Left lung (tissue), 10 donors: Measurements from ENCODE around the gene EPDR1. TPM values are rescaled to one million over a fixed set of nuclear protein-coding genes. Genes with fewer than 3 reads are reported as not detected.
"Not testable (repeated sequence)": the region's sequence is repeated elsewhere in the genome, so short reads cannot be mapped to it uniquely, and the experiment has no call there.

Experiments
- ATAC-seq: fragments of 200-7000 bp; cut with Tn5 transposase; one replicate; pipeline ENCODE4 v1.9.1; 2020; ENCODE audit warnings: moderate library complexity
- DNase-seq, 4 donors: peaks; one replicate each; pipeline ENCODE4 v3.0.0-alpha.2; 2013 to 2020
- H3K27ac ChIP-seq, 2 donors: fragments of 200-600 bp; sonication (generic) in 1 of 2; one replicate each; pipeline versions ENCODE4 v1.5.0 to v1.8.0; 2020 to 2021
- H3K27me3 ChIP-seq, 2 donors: fragments of 200-600 bp; sonication (generic) in 1 of 2; one replicate each; pipeline versions ENCODE4 v1.5.0 to v1.8.0; 2020 to 2021
- H3K36me3 ChIP-seq, 2 donors: fragments of 200-600 bp; sonication (generic) in 1 of 2; one replicate each; pipeline versions ENCODE4 v1.5.0 to v1.8.0; 2020 to 2021
- H3K4me1 ChIP-seq, 2 donors: fragments of 200-600 bp; one replicate each; pipeline ENCODE4 v1.8.0; 2021
- H3K4me3 ChIP-seq, 2 donors: fragments of 200-600 bp; sonication (generic) in 1 of 2; one replicate each; pipeline versions ENCODE4 v1.5.0 to v1.8.0; 2020 to 2021; ENCODE audit warnings: mild to moderate bottlenecking in 1 of 2
- H3K9me3 ChIP-seq, 2 donors: fragments of 200-600 bp; sonication (generic) in 1 of 2; one replicate each; pipeline versions ENCODE4 v1.5.0 to v1.8.0; 2020 to 2021
- CTCF ChIP-seq, 2 donors: fragments of 200-600 bp; sonication (generic) in 1 of 2; IDR thresholded peaks; one replicate each; pipeline versions ENCODE4 v1.5.0 to v1.8.0; 2021; ENCODE audit warnings: antibody characterized with exemption in 2 of 2
- intact Hi-C, 2 donors: fragments of 100-400 bp; cut with DNase I; formaldehyde crosslinking; loops; one replicate each; pipeline versions ENCODE4 v1.11.2 to v1.14.2; 2022
- polyA plus RNA-seq, 6 donors: library from polyadenylated mRNA; unstranded; fragments of 120-200 nt; gene quantifications; one replicate each; pipeline ENCODE4 v1.2.1, GENCODE V29; 2013; ENCODE audit not compliant: insufficient read length in 6 of 6
- total RNA-seq, 2 donors: library from RNA; stranded (reverse); fragmentation: NEBNext Ultra II Directional; extraction: Animal tissue kit (Norgen Biotek cat#: 25700); gene quantifications; one replicate each; pipeline ENCODE4 v1.2.1, GENCODE V29; 2021
- donor health status: DM: no; HTN: yes; CAD: no.
- donor health status: DM: no; HTN: no; CAD: no.

EPDR1 gene
- total and polyA plus RNA-seq, 8 donors = 18.0 to 84.8 (median 21.6) TPM

- Histone ChIP-seq H3K4me3 (no peak overlapping the region), H3K36me3 (peaks cover 0 to 2% of the 10 kb centered on the region in 2 donors), H3K27me3 (no peaks in the 10 kb centered on the region), H3K9me3 (no peaks in the 10 kb centered on the region), H3K4me1 (peaks cover 0 to 5% of the 10 kb centered on the region in 2 donors), H3K27ac (no peak overlapping the region)
- no peak for TF ChIP-seq CTCF (IDR thresholded peaks at IDR 0.05)
- DNase-seq (no peak), ATAC-seq (no peak)
- intact Hi-C loops = no loop called here
These were observed 26.9 kb downstream of the EPDR1 start for GRCh38 chr7:37947138-37947940.

- Histone ChIP-seq H3K36me3 (peaks cover 0 to 7% of the 10 kb centered on the region in 2 donors), H3K4me3 (no peak overlapping the region), H3K27me3 (no peaks in the 10 kb centered on the region), H3K4me1 (peaks cover 0 to 2% of the 10 kb centered on the region in 2 donors), H3K9me3 (no peaks in the 10 kb centered on the region), H3K27ac (no peak overlapping the region)
- intact Hi-C loops = no loop called here
- TF ChIP-seq CTCF (IDR thresholded peaks at IDR 0.05) = no peak
- ATAC-seq (no peak), DNase-seq (no peak)
These were observed 27.4 kb downstream of the EPDR1 start for GRCh38 chr7:37947941-37948210.

- no peak for DNase-seq
- ATAC-seq = no peak
- intact Hi-C loops = no loop called here
These were observed 31.8 kb downstream of the EPDR1 start for GRCh38 chr7:37952240-37952639.

GRCh38 chr7:37954217-37954616 lies 33.8 kb downstream of the EPDR1 start:
- intact Hi-C loops, H3K27ac ChIP-seq, ATAC-seq, H3K27me3 ChIP-seq, H3K9me3 ChIP-seq, H3K36me3 ChIP-seq, H3K4me1 ChIP-seq, DNase-seq, H3K4me3 ChIP-seq: not testable (repeated sequence)

More at GRCh38 chr7:37952240-37952639, 31.8 kb downstream of the EPDR1 start:
- TF ChIP-seq CTCF (IDR thresholded peaks at IDR 0.05) = no peak
- H3K27me3 ChIP-seq = no peaks in the 10 kb centered on the region
- H3K4me1 ChIP-seq = no peaks in the 10 kb centered on the region
- no peaks in the 10 kb centered on the region for H3K9me3 ChIP-seq
- no peak overlapping the region for H3K4me3 ChIP-seq
- H3K36me3 ChIP-seq = peaks cover 0 to 7% of the 10 kb centered on the region in 2 donors
- H3K27ac ChIP-seq = no peak overlapping the region

GRCh38 chr7:37956791-37957190 lies 36.4 kb downstream of the EPDR1 start:
- ATAC-seq = no peak
- Histone ChIP-seq H3K9me3 (no peaks in the 10 kb centered on the region), H3K4me3 (no peak overlapping the region), H3K27me3 (no peaks in the 10 kb centered on the region), H3K27ac (no peak overlapping the region), H3K4me1 (no peaks in the 10 kb centered on the region), H3K36me3 (peaks cover 0 to 7% of the 10 kb centered on the region in 2 donors)
- intact Hi-C loops = no loop called here
- DNase-seq = no peak
- no peak for TF ChIP-seq CTCF (IDR thresholded peaks at IDR 0.05)
